HG02970 (cell line): ENCODE measurements around the gene ARHGAP40.

Experiments used
- ATAC-seq: cut with Tn5 transposase; IDR thresholded peaks from one replicate; pipeline ENCODE4 v1.9.1; 2021; ENCODE audit warnings: mild to moderate bottlenecking, moderate library complexity, moderate number of reproducible peaks; ENCODE audit not compliant: unreplicated experiment, low FRiP score

ARHGAP40 gene

GRCh38 chr20:38645980-38646858 is 44.6 kb downstream of the ARHGAP40 start:
- peak; percentile 64 for ATAC-seq

GRCh38 chr20:38649275-38649891 is 47.8 kb downstream of the ARHGAP40 start:
- no peak for ATAC-seq

- no peak for ATAC-seq
These were observed 48.4 kb downstream of the ARHGAP40 start for GRCh38 chr20:38650010-38650409.

- no peak for ATAC-seq
These were observed 49.5 kb downstream of the ARHGAP40 start for GRCh38 chr20:38651154-38651553.

GRCh38 chr20:38651562-38651961 is 50.0 kb downstream of the ARHGAP40 start:
- no peak for ATAC-seq

GRCh38 chr20:38652995-38653394 is 51.4 kb downstream of the ARHGAP40 start:
- no peak for ATAC-seq

GRCh38 chr20:38657390-38657789 is 55.8 kb downstream of the ARHGAP40 start:
- no peak for ATAC-seq

- no peak for ATAC-seq
These were observed 57.4 kb downstream of the ARHGAP40 start for GRCh38 chr20:38658879-38659596.

GRCh38 chr20:38659597-38659880 is 57.9 kb downstream of the ARHGAP40 start:
- no peak for ATAC-seq

- no peak for ATAC-seq
These were observed 58.8 kb downstream of the ARHGAP40 start for GRCh38 chr20:38660429-38660828.

- ATAC-seq: no peak
These were observed 62.1 kb downstream of the ARHGAP40 start for GRCh38 chr20:38663660-38664059.

- ATAC-seq: no peak
These were observed 62.7 kb downstream of the ARHGAP40 start for GRCh38 chr20:38664284-38664683.

GRCh38 chr20:38665094-38665493 is 63.5 kb downstream of the ARHGAP40 start:
- no peak for ATAC-seq

- ATAC-seq: no peak
These were observed 64.1 kb downstream of the ARHGAP40 start for GRCh38 chr20:38665506-38666285.

- no peak for ATAC-seq
These were observed 65.9 kb downstream of the ARHGAP40 start for GRCh38 chr20:38667417-38667956.

- ATAC-seq: no peak
These were observed 68.1 kb downstream of the ARHGAP40 start for GRCh38 chr20:38669688-38670087.

- no peak for ATAC-seq
These were observed 69.2 kb downstream of the ARHGAP40 start for GRCh38 chr20:38670786-38671185.

- ATAC-seq: no peak
These were observed 69.6 kb downstream of the ARHGAP40 start for GRCh38 chr20:38671186-38671585.

GRCh38 chr20:38671701-38672292 is 70.2 kb downstream of the ARHGAP40 start:
- no peak for ATAC-seq

GRCh38 chr20:38672504-38672903 is 70.9 kb downstream of the ARHGAP40 start:
- no peak for ATAC-seq
